Heart right ventricle (tissue), 16 donors: ENCODE measurements around the gene PSMD13. TPM values are rescaled to one million over a fixed set of nuclear protein-coding genes. Genes with fewer than 3 reads are reported as not detected.

ENCODE experiments used
- ATAC-seq, 8 donors: fragments of 200-7000 bp; cut with Tn5 transposase; one replicate each; pipeline ENCODE4 v1.9.1; 2020; ENCODE audit warnings: mild to moderate bottlenecking in 8 of 8, moderate library complexity in 8 of 8, moderate number of reproducible peaks in 1 of 8
- DNase-seq, 2 donors: peaks; one replicate each; pipeline ENCODE4 v3.0.0-alpha.2; 2020
- H3K27ac ChIP-seq, 10 donors: fragments of 200-600 bp; sonication (generic) in 2 of 10; one replicate each; pipeline versions ENCODE4 v1.5.0 to v1.8.0; 2020 to 2022; ENCODE audit warnings: mild to moderate bottlenecking in 3 of 10
- H3K27me3 ChIP-seq, 7 donors: fragments of 200-600 bp; one replicate each; pipeline ENCODE4 v1.8.0; 2021 to 2022; ENCODE audit warnings: mild to moderate bottlenecking in 2 of 7
- H3K36me3 ChIP-seq, 9 donors: fragments of 200-600 bp; sonication (generic) in 1 of 9; one replicate each; pipeline versions ENCODE4 v1.5.0 to v1.8.0; 2020 to 2022; ENCODE audit warnings: mild to moderate bottlenecking in 2 of 9
- H3K4me1 ChIP-seq, 9 donors: fragments of 200-600 bp; sonication (generic) in 1 of 9; one replicate each; pipeline versions ENCODE4 v1.5.0 to v1.8.0; 2020 to 2022; ENCODE audit warnings: mild to moderate bottlenecking in 4 of 9
- H3K4me3 ChIP-seq, 10 donors: fragments of 200-600 bp; sonication (generic) in 2 of 10; one replicate each; pipeline versions ENCODE4 v1.5.0 to v1.8.0; 2020 to 2022; ENCODE audit warnings: mild to moderate bottlenecking in 7 of 10, moderate library complexity in 2 of 10
- H3K9me3 ChIP-seq, 11 donors: fragments of 200-600 bp in 10 of 11; sonication (generic) in 2 of 11; one replicate each; pipeline versions ENCODE4 v1.5.0 to v1.8.0; 2013 to 2022; ENCODE audit warnings: mild to moderate bottlenecking in 2 of 11, control low read depth in 1 of 11, moderate library complexity in 1 of 11
- WGBS, 2 donors: extraction: QIAGEN DNeasy Blood & Tissue Kit; methylation state at CpG; one replicate each; pipeline ENCODE4 v1.1.7; 2013; ENCODE audit warnings: inconsistent platforms in 1 of 2; 5-methylcytosine and 5-hydroxymethylcytosine counted together
- intact Hi-C, 10 donors: fragments of 100-400 bp; cut with DNase I; formaldehyde crosslinking; loops; one replicate each; pipeline versions ENCODE4 v1.11.1 to v1.14.2; 2022
- polyA plus RNA-seq, 2 donors: library from polyadenylated mRNA; stranded (reverse); fragments of 200-250 nt; gene quantifications; one replicate each; pipeline ENCODE4 v1.2.3, GENCODE V29; 2013
- total RNA-seq, 10 donors: library from RNA; stranded (reverse); fragmentation: NEBNext Ultra II Directional in 3 of 10; extraction: Animal tissue kit (Norgen Biotek cat#: 25700) in 3 of 10; gene quantifications; one replicate each; pipeline versions ENCODE4 v1.2.1 to v1.2.4, GENCODE V29; 2021 to 2023
- TF ChIP-seq, protein P1 (sequence below), 9 donors: fragments of 200-600 bp; sonication (generic) in 2 of 9; IDR thresholded peaks; one replicate each; pipeline versions ENCODE4 v1.5.0 to v1.8.0; 2021 to 2022; ENCODE audit warnings: antibody characterized with exemption in 9 of 9, mild to moderate bottlenecking in 5 of 9, moderate library complexity in 1 of 9
- donor health status: Arrhythmogenic right ventricular cardiomyopathy.
- donor health status: ischemic (EF 13 %, LVEDD 7.1; RV severe dilation, severe dysfunction).
- donor health status: healthy with polysubstance abuse.
- donor health status: DM: no; HTN: yes; CAD: no.
- donor health status: DM: no; HTN: no; CAD: no.
- donor health status: ischemic (EF 25% LVEDD 6.9; RV normal size, moderate dysfunction).
- donor health status: ischemic (EF 25% LVEDD 5.7; RV mildly dilated, moderate dysfunction).
- donor health status: healthy.
- donor health status: DM: yes; HTN: yes; CAD: no.
- donor health status: Ischemic cardiomyopathy.
- donor health status: ischemic (EF 35%, LVEDD 5.7; RV mildly dilated, moderate dysfunction).
- donor health status: nonischemic (EF 11% LVEDD 7.7; RV severe dilation, severe dysfunction).
- donor health status: DM: yes; HTN: yes; CAD: no.
- donor health status: PGD.
- donor health status: ischemic (EF 29% LVEDD 5.4; RV normal size, mild dysfunction).
- donor health status: nonischemic (EF 23%, LVEDD 6.1; RV moderate dilation, normal function).

Gene PSMD13
- total and polyA plus RNA-seq, 12 donors: 78.7 to 163 (median 94.4) TPM

DNA sequence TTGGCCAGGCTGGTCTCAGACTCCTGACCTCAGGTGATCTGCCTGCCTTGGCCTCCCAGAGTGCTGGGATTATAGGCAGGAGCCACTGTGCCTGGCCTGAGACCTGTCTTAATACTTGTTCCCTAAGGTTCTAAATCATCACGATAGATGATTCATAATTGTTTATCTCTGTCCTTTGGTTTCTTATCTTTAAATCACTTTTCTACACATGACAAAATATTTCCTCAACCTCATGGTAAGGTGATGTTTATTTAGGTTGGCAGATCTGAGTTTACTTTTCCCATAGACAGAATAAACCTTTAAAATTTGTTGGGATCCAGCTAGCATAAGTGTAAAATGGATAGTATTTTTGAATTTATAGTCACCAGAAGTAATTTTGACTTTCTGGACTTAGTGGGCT, 3.5 kb downstream of the PSMD13 start:
- intact Hi-C loops: no loop called here
- 75 to 92% methylated on average over 1 of the region's 1 CpG for WGBS, 2 donors
- Histone ChIP-seq H3K27me3 (no peaks in the 10 kb centered on the region), H3K9me3 (no peaks in the 10 kb centered on the region), H3K27ac (peak overlapping the region in 1 of 10 donors; percentile 79), H3K36me3 (peaks cover 0 to 74% (median 29%) of the 10 kb centered on the region in 9 donors), H3K4me1 (peaks cover 0 to 45% (median 30%) of the 10 kb centered on the region in 9 donors), H3K4me3 (no peak overlapping the region)
- DNase-seq (no peak), ATAC-seq (no peak)
- TF ChIP-seq, protein P1, sequence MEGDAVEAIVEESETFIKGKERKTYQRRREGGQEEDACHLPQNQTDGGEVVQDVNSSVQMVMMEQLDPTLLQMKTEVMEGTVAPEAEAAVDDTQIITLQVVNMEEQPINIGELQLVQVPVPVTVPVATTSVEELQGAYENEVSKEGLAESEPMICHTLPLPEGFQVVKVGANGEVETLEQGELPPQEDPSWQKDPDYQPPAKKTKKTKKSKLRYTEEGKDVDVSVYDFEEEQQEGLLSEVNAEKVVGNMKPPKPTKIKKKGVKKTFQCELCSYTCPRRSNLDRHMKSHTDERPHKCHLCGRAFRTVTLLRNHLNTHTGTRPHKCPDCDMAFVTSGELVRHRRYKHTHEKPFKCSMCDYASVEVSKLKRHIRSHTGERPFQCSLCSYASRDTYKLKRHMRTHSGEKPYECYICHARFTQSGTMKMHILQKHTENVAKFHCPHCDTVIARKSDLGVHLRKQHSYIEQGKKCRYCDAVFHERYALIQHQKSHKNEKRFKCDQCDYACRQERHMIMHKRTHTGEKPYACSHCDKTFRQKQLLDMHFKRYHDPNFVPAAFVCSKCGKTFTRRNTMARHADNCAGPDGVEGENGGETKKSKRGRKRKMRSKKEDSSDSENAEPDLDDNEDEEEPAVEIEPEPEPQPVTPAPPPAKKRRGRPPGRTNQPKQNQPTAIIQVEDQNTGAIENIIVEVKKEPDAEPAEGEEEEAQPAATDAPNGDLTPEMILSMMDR (IDR thresholded peaks at IDR 0.05): no peak

DNA sequence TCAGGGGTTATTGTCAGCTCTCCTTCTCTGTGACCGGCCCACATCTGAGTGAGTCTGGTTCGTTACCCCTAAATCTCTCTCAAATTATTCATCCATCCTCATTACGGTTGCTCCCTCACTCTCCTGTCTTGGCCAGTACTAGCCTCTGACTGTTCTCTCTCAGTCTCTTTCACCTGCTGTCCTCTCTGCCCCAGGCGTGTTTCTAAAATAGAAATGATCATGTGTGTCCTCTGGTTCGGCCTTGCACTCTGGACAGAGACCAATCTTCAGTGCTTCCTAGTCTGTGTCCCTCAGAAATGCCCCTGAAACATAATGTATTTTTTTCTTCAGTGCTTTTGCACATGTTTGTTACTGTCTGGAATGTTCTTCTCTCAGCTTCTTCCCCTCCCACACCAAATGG, 4.9 kb downstream of the PSMD13 start:
- DNase-seq: no peak
- H3K4me1 ChIP-seq: peaks cover 0 to 40% (median 25%) of the 10 kb centered on the region in 9 donors
- H3K27me3 ChIP-seq: no peaks in the 10 kb centered on the region
- no peaks in the 10 kb centered on the region for H3K9me3 ChIP-seq
- ATAC-seq: peak in 7 of 8 donors; percentile 32 to 84 (median 59)
- H3K27ac ChIP-seq: peak overlapping the region; percentile 31 to 82 (median 69)
- intact Hi-C loops: no loop called here
- H3K36me3 ChIP-seq: peaks cover 0 to 85% (median 39%) of the 10 kb centered on the region in 9 donors
- WGBS, 2 donors: 62 to 75% methylated on average over 5 of the region's 5 CpGs
- H3K4me3 ChIP-seq: no peak overlapping the region
- TF ChIP-seq, protein P1 (IDR thresholded peaks at IDR 0.05): no peak

DNA sequence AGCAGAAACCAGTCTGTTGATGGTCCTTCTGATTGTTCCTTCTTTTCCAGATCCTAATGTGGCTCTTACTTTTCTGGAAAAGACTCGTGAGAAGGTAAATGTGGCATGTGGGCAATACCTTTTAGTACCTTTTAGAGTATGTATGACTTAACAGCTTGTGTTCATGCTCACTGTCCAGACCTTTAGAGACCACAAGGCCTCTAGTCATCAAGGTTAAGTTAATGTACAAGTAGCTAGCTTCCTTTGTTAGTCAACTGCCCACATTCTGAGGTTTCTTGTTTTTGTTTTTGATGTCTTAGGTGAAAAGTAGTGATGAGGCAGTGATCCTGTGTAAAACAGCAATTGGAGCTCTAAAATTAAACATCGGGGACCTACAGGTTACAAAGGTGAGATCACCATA, 7.6 kb downstream of the PSMD13 start:
- Histone ChIP-seq H3K4me3 (no peak overlapping the region), H3K27me3 (no peaks in the 10 kb centered on the region), H3K36me3 (peaks cover 0 to 99% (median 65%) of the 10 kb centered on the region in 9 donors), H3K4me1 (peaks cover 0 to 19% (median 5%) of the 10 kb centered on the region in 9 donors), H3K27ac (no peak overlapping the region), H3K9me3 (no peaks in the 10 kb centered on the region)
- TF ChIP-seq, protein P1 (IDR thresholded peaks at IDR 0.05): no peak
- WGBS, 2 donors: 95 to 97% methylated on average over 2 of the region's 2 CpGs
- ATAC-seq: no peak
- DNase-seq: no peak
- intact Hi-C loops: no loop called here

DNA sequence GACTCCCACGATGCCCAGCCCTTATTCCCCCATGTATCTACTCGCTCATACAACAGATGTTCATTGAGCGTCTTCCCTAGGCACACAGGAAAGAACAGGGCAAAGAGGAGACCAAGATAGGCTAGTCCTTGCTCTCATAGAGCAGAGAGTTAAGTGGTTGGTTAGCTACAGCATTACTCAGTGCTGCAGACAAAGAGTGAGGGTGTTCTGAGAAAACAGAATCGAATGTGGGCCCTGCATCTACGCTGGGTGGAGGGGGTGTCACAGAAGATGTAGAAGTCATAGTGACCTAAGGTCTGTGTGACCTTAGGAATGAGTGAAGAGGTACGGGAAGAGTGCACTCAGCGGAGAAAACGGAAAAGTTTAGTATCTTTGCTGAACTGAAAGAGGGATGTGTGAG, 12.3 kb downstream of the PSMD13 start:
- Histone ChIP-seq H3K4me3 (no peak overlapping the region), H3K9me3 (no peaks in the 10 kb centered on the region), H3K4me1 (no peaks in the 10 kb centered on the region), H3K27ac (no peak overlapping the region), H3K36me3 (peaks cover 3 to 99% (median 72%) of the 10 kb centered on the region in 9 donors), H3K27me3 (no peaks in the 10 kb centered on the region)
- TF ChIP-seq, protein P1 (IDR thresholded peaks at IDR 0.05): no peak
- no peak for DNase-seq
- intact Hi-C loops: no loop called here
- no peak for ATAC-seq
- WGBS, 2 donors: 78% methylated on average over 8 of the region's 8 CpGs
